HG03196 (cell line): ENCODE results near the gene PELI1.
"Not testable (repeated sequence)": the region's sequence is repeated elsewhere in the genome, so short reads cannot be mapped to it uniquely, and the experiment has no call there.

Experiments used
- ATAC-seq: cut with Tn5 transposase; IDR thresholded peaks from one replicate; pipeline ENCODE4 v1.9.1; 2021; ENCODE audit not compliant: unreplicated experiment

PELI1 gene

DNA sequence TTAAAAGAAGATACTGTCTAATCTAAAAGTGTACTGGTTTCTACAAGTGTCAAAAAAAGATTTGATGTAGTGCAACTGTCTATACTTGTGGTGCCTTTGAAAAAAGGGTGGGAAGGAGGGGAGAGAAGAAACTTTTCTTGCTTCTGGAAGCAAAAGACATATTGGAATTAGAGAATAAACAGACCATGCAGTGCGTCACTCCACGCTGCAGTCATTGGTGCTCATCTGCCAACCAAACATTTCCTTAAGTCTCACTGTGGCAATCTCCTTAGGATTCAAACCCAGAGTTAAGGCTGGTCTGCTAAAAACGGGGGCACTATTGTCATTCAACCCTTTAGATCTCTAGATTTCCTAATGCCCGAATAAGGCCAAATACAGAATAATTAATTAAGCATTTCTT lies 50.9 kb downstream of the PELI1 start:
- ATAC-seq, result no peak

DNA sequence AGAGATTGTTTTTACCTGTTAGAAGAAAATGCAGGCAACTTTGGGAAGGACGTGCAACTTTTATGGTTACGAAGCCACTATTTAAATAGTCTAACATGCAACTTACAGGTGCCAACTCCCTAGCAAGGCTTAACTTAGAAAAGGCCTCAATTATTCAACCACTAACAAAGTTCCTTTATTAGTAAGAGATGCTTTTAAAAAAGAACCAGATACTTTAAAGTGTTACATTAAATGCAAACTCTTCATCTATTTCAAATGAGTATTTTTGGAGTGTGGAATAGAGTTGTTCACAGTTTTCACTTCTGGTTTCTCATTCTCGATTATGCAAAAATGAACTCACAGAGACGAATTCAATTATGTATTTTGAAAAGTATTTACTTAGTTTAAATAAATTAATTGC lies 51.7 kb downstream of the PELI1 start:
- ATAC-seq, result peak; percentile 53

DNA sequence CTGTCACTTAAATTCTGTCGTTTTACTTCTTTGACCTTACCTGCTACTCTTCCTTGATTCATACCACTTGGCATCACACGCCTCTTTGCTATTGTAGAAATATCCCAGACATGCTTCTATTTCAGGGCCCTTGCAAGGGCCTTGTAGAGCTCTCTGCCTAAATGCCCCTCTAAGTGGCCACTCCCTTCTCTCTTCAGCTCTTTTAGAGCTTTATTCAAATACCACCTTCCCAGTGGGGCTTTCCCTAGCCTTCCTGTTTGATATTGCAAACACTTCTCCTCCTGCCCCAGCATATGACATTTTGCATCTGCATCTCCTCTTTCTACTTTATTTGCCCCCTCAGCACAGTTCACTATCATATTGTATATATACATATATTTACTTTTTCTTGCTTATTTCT lies 54.0 kb downstream of the PELI1 start:
- no peak for ATAC-seq

DNA sequence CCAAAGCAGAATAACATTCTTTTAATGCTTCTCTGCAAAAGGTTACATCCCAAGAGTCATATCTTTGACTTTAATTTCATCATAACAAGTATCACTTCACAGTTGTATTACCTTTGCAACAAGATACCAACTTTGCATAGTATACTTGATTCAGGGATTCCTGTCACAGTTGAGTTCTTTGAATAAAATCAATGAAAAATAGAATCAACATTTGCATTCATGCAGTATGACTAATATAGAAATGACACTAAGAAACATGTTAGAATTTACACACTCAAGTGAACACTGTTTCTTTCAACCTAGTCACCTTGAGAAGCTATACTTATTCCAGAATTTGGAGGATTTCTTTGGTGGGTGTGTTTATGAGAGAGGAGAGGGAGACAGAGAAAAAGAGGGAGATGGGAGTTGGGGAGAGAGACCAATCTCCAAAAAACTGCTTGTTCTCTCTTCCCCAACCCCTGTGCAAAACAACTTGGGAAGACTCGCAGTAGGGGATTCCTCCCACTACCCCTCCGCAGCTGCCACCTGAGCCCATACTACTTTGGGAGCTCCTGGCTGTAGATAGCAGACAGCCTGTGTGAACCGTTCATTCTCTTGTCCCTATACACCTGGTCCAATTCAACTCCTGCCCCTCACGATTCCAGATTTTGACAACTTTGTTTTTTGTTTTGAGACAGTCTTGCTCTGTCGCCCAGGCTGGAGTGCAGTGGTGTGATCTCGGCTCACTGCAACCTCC lies 57.7 kb downstream of the PELI1 start:
- no peak for ATAC-seq

DNA sequence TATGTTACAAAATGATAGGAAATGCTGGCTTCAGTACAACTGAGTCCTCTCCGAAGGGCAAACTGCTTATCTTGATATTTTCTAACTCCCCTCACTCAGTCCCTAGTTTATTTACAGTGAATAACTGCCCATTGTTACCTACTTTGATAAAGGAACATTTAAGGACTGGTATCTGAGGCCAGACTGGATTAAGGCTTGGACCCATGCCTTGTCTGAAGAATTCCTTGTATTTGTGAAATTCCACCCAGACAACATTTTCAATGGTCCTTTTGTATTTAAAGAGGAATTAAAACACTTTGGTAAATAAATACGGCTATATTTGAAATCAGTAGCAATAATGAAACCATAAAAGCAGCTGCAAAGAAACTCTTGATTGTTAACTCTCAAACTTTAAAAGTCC lies 58.3 kb downstream of the PELI1 start:
- no peak for ATAC-seq

DNA sequence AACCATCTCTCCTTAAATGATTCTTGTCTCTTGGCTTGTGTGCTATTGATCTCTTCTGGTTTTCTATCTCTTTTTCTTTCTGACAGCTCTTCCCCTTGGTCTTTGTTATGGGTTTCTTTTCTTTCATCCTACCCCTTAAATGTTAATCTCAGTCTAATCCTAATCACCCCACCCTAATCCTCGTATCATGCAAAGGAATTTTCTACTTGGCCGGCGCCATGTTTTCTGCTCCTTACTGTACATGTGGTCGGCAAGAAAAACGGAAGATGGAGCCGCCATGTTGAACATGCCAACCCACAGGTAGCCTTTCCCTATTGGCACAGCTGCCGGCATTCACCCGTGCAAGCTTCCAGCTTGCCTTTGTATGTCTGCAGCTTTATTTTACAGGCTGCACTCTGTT lies 63.2 kb downstream of the PELI1 start:
- no peak for ATAC-seq

DNA sequence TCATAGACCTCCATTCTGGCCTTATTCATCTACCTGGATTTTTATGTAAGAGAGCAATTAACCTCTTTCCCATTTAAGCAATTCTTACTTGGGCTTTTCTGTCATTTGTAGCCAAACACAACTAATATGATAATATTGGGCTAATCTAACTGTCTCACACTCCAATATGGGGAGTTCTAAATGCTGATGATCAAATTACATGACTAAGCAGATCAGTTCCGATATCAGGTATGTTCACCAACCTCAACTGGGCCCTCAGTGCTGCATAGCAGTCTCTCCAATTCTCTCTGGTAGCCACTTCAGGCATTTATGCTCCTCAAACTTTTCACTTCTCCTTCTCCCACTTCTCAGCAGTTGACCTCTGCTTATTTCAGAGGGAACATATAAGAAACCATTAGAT lies 64.0 kb downstream of the PELI1 start:
- no peak for ATAC-seq

DNA sequence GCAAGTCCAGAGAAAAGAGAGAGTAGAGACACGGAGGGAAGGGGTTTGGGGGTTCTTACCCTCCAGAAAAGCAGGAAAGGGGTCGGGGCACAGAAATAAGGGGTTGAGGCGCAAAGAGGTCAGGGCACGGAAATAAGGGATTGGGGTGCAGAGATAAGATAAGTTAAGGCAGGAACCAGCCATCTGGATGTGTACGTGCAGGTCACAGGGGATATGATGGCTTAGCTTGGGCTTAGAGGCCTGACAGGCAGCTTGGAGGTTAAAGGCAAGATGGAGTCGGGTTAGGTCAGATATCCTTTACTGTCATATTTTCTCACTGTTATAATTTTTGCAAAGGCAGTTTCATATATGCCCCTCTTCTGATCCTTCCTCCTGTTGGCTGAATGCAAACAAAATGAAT lies 64.5 kb downstream of the PELI1 start:
- not testable (repeated sequence) for ATAC-seq

DNA sequence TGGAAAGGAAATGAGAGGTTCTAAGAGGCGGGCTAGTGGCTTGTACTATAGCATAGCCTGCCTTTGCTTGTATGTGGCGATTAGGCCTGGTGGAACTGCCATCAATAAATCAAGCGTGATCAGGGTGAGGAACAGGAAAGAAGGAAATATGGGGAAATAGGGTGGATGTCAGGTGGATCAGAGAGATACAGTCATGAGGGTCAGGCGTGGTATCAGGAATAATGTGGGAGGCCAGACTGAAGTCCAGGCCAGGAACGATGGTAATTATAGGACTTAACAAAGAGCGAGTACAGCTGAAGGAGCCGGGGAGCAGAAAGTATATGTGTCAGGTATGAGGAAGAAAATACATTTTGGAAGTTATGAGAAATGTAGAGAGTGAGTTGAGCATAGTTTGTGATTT lies 67.4 kb downstream of the PELI1 start:
- not testable (repeated sequence) for ATAC-seq

DNA sequence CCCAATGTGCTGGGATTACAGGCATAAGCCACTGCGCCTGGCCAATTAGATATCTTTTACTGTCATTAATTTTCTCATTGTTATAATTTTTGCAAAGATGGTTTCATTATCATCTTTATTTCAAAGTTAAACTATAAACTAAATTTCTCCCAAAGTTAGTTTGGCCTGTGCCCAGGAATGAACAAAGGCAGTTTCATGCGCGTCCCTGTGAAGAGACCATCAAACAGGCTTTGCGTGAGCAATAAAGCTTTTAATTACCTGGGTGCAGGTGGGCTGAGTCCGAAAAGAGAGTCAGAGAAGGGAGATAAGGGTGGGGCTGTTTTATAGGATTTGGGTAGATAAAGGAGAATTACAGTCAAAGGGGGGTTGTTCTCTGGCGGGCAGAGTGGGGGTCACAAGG lies 69.6 kb downstream of the PELI1 start:
- not testable (repeated sequence) for ATAC-seq

DNA sequence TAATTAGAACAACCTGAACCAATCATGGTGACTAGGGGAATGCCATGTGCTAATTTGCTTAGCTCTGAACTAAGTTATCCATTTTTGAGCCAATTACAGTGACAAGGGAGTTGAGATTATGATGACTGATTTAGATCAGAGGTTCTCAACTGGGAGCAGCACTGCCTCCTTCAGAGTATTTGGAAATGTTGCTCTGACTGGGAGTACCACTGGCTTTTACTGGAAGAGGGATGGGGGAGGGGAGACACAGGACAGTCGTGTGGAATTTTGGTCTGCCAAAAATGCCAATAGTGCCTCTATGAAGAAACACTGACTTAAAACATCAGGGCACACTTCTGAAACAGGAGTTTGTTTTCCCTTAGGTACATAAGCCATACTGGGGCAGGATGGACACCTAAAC lies 76.9 kb downstream of the PELI1 start:
- ATAC-seq, result no peak

DNA sequence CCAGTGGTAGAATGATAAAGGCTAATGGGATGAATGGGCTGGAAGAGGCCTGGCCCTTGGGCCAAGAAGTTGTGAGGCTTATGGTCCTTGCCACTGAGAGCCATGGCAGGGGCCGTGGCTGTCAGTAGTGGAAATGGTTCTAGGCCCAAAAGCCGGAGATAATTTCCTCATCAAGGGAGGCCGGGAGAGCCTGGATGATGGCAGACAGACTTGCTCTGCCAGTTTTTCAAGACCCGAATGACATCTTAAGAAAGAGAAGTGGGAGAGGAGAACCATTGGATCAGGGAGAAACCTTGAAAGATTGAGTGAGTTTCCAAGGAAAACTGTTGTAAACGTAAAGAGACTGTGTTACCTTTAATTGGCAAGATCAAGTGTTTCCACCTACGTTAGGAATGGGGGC lies 78.7 kb downstream of the PELI1 start:
- ATAC-seq, result no peak

DNA sequence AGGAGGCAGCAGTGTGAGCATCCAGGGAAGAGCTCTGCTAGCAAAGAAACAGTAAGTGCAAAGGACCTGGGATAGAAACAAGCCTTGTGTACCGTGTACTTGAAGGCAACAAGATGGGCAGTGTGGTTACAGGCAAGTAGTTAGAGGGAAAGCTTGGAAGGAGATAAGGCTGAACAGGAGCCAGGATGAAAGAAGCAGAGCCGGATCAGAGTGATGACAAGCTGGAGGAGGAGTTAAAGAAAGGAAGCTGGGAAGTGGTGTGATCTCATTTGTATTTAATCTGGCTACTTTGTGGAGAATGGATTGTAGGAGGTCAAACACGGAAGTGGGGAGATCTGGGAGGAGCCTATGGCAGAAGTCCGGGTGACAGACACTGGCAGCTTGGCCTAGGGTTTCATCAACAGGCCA lies 80.3 kb downstream of the PELI1 start:
- ATAC-seq, result no peak

DNA sequence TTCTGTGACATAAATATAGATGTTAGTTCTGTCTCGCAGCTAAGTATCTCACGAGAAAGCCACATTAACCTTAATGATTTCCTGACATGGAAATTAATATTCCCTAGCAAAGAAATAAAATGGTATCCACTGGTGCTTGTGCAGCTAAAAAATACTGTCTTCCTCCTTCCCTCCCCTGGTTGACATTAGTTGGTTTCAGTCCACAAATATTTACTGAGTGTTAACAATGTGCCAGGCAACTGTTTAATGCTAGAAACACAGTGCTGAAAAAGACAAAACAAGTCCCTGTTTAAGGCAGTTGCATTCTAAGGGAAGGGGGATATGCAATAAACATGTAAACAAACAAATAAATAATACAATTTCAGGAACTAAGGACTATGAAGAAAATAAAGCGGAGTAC lies 80.8 kb downstream of the PELI1 start:
- ATAC-seq, result no peak

DNA sequence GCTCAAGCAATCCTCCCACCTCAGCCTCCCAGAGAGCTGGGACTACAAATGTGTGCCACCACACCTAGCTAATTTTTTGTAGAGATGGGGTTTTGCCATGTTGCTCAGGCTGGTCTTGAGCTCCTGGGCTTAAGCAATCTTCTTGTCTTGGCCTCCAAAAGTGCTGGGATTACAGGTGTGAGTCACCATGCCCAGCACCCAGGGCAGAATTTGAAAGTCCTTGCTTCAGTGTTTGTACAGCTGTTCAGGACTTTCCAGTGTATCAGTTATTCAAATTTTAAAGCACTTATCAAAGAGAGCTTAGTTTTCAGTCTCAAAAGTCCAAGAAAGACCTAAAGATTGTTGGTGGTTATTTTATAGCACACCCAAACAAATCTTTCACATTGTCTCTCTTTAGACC lies 81.4 kb downstream of the PELI1 start:
- no peak for ATAC-seq

DNA sequence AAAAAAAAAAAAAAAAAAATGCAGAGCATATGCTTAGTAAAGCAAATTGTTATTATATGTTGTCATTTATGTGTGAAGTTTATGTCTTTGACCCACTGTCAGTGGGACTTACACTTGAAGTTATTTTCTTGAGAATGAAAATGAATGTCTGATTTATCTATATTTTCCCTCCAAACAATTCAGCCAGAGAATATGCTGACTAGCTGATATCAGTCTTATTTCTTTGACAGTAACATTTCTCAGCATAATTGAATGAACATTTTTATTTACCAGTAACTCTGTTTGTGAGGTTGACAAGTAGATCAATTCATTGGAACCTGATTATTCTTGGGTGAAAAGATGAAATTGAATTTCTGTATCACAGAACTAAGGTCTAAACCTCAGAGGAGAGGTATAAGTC lies 85.0 kb downstream of the PELI1 start:
- ATAC-seq, result no peak

DNA sequence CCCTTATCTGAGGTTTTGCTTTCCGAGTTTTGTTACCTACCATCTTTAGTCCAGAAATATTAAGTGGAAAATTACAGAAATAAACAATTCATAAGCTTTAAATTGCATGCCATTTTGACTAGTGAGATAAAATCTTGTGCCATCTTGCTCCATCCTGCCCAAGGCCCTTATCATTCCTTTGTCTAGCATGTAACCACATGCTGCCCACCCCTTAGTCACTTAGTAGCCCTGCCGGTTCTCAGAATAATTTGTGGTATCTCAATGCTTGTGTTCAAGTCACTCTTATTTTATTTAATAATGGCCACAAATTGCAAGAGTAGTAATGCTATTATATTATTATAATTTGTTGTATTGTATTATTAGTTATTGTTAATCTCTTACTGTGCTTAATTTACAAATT lies 88.2 kb downstream of the PELI1 start:
- ATAC-seq, result no peak

DNA sequence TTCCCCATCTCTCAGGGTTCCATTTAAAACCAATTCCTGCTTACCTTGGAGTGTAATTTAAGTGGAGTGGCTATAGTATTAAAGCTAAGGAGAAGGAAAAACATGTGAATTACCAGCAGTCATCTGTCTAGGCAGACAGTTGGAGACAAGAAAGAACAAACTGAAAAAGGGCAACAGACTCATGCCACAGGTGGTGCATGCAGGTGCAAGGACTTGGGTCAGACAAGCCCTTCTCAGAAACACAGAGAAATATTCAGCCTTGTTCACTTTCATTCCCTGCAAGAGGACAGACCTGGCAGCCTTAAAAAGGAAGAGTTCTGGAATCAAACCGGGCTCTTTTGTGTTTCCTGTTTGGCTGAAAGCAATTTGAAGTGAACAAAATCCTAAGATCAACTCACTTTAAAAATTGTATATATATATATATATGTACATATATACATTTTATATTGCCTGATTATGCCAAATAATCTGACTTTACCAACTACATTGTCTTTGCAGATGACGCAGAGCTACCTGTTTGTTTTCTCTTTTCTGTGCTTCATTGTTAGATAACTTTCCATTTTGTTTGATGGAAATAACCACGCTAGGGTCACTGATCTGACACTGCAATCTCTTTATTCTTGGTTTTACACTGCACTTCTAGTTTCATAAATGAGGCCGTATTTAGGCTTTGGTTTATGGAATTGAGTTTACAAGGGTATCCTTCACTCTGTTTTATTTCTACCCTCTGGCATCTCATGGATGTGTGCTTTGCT lies 89.9 kb downstream of the PELI1 start:
- ATAC-seq, result no peak

DNA sequence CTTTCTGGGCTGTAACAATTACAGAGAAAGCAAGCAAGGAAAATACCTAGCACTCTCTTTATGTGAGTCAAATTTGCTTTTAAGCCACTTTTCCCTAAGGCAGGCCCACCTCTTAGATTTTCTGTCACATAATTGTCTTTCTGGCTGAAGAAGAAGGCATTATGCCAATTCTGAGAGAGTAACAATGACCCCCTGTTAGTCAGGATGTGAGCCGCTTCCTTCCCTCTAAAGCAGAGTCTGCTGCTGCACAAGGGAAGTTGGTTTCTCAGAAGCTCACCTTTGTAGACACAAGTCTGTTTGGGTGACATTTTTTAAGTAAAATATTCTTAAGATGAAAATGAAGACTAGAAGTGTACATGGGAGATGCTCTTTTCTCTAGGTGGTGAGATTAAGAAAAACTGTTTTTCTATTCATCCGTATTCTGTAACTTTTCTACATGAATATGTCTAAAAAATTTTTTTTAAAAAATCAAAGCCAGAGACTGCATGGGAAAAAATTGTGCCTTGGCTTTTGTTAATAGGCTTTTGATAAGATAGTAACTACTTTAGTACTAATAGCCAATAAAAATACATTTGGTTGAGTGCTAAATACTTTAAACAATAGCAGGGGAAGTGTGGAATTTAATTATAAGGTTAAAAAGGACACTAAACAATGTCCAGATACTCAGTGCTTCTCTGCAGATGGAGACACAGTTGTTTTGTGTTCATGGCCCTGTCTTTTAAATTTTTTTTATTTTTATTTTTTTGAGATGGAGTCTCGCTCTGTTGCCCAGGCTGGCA lies 91.6 kb downstream of the PELI1 start:
- ATAC-seq, result no peak

DNA sequence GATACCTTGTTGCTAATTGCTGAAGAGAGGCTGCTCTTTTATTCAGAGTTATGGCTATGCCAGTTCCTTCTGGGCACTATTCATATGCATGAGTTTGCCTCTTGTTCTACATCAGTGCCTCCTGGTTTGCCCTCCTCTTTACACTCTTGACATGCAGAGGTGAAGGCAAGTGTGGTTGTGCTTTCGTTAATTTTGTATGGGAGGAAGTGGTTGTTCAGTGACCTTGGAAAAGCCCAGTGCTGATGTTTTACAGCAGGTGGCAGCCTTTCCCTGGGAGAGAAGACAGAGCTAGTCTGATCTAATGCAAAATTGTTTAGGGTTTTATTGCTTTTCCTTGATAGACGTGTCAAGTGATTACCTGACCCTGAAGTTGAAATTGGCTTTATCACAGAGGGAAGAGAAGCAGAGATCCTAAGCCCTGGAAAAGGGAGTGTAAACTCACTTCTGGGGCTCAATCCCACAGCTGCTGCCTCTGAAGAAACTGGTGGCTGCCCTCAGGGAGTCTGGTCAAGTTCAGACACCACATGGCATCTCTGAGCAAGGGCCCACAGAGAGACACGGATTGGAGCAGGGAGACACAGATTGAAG lies 94.5 kb downstream of the PELI1 start:
- peak; percentile 82 for ATAC-seq

DNA sequence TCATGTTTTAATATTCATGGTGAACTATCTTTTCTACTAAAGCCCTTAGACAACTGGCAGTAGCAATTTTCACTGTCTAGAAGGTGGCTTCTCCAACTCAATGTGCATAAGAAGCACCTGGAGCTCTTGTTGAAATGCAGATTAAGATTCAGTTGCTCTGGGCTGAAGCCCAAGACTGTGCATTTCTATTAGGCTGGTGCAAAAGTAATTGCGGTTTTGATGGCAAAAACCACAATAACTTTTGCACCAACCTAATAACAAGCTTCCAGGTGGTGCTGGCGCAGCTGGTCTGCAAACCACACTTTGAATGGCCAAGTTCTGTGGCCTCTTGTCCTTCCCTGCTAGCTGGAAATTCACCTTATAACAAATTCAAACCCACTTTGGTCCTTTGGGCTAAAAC lies 98.3 kb downstream of the PELI1 start:
- no peak for ATAC-seq
